ENCODE results near the gene DIDO1. TPM values are rescaled to one million over a fixed set of nuclear protein-coding genes. Genes with fewer than 3 reads are reported as not detected.
"Not testable (repeated sequence)": the region's sequence is repeated elsewhere in the genome, so short reads cannot be mapped to it uniquely, and the experiment has no call there.

Gene DIDO1
- total RNA-seq, 1 donor, result 46.3 TPM

DNA sequence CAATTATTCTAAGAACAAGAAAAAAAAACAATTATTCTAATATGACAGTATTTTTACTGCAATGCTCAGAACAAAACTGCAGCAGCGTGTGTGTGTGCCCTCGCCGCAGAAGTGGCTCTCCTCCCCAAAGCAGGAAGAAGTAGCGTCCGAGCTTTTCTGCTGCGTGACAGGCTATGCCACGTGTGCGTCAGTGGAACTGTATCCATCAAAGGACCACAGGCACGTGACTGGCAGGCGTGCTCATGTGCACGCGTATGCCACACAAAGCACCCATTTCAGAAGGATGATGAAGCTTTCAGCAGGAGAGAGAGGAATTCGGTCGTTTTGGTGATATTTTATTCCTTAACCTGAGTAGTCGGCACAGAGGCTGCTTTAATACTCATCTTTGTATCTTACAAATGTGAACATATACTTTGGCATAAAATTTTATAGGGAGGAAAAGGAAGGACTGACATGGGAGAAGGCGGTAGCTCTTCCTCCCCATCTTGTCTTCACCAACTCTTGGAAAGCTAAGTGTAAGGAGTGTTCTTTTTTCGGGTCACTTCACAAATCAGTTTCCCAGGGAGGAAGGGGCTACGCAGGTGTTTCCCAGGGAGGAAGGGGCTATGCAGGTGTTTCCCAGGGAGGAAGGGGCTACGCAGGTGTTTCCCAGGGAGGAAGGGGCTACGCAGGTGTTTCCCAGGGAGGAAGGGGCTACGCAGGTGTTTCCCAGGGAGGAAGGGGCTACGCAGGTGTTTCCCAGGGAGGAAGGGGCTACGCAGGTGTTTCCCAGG is 68.1 kb downstream of the DIDO1 start:
- Histone ChIP-seq H3K9me3 (ENCODE audit: low read depth, low read length) (no peaks in the 10 kb centered on the region), H3K27ac (ENCODE audit: low read depth, low read length) (no peak overlapping the region), H3K4me3 (ENCODE audit: insufficient read depth, low read length) (no peak overlapping the region), H2AFZ (ENCODE audit: low read length) (no peak overlapping the region), H4K20me1 (ENCODE audit: insufficient read depth, low read length) (peaks cover 15% of the 10 kb centered on the region), H3K4me2 (ENCODE audit: insufficient read depth, low read length) (no peak overlapping the region), H3K27me3 (ENCODE audit: insufficient read depth, low read length) (no peaks in the 10 kb centered on the region), H3K4me1 (ENCODE audit: insufficient read depth, low read length) (peaks cover 8% of the 10 kb centered on the region), H3K36me3 (ENCODE audit: insufficient read depth, low read length) (peaks cover 34% of the 10 kb centered on the region), H3K79me2 (ENCODE audit: insufficient read depth, low read length) (peaks cover 31% of the 10 kb centered on the region)
- TF ChIP-seq, protein P1, sequence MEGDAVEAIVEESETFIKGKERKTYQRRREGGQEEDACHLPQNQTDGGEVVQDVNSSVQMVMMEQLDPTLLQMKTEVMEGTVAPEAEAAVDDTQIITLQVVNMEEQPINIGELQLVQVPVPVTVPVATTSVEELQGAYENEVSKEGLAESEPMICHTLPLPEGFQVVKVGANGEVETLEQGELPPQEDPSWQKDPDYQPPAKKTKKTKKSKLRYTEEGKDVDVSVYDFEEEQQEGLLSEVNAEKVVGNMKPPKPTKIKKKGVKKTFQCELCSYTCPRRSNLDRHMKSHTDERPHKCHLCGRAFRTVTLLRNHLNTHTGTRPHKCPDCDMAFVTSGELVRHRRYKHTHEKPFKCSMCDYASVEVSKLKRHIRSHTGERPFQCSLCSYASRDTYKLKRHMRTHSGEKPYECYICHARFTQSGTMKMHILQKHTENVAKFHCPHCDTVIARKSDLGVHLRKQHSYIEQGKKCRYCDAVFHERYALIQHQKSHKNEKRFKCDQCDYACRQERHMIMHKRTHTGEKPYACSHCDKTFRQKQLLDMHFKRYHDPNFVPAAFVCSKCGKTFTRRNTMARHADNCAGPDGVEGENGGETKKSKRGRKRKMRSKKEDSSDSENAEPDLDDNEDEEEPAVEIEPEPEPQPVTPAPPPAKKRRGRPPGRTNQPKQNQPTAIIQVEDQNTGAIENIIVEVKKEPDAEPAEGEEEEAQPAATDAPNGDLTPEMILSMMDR (IDR thresholded peaks at IDR 0.05; ENCODE audit: extremely low read depth, low read depth, low read length), result no peak
- peak; percentile 44 for DNase-seq (ENCODE audit: insufficient read length, low spot score, missing footprints)

DNA sequence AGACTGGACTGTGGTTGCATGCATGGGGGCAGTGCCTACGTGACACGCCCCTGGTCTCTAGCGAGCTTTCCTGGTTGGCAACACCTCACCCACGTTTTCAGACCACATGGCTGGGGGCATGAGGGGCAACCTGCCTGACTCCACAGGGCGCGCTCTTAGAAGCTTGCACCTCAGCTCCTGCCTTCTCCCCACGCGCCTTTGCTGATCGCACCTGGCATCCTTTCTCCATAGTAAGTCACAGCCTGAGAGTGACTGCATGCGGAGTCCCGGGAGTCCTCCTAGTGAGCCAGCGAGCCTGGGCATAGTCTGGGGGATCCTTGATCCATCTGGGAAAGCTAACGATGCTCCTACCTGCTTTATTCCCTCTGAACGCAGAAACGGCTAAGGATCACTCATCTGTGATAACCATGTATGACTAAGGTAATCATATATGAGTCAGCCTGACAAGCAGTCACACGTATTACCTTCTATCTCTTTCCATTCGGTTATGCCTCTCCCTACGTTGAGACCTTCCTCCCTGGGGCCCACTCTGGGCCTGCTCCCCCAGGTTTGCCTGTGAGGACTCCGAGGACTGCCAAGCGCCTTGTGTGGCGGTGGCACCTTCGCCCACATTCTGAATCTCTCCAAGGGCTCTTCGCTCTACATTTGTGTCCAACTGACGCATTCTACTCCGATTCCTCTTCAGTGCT is 69.2 kb downstream of the DIDO1 start:
- Histone ChIP-seq H3K4me3 (ENCODE audit: insufficient read depth, low read length) (no peak overlapping the region), H3K79me2 (ENCODE audit: insufficient read depth, low read length) (peaks cover 31% of the 10 kb centered on the region), H4K20me1 (ENCODE audit: insufficient read depth, low read length) (peaks cover 15% of the 10 kb centered on the region), H3K27me3 (ENCODE audit: insufficient read depth, low read length) (no peaks in the 10 kb centered on the region), H3K36me3 (ENCODE audit: insufficient read depth, low read length) (peaks cover 43% of the 10 kb centered on the region), H3K27ac (ENCODE audit: low read depth, low read length) (no peak overlapping the region), H3K4me1 (ENCODE audit: insufficient read depth, low read length) (peaks cover 8% of the 10 kb centered on the region), H2AFZ (ENCODE audit: low read length) (no peak overlapping the region), H3K9me3 (ENCODE audit: low read depth, low read length) (no peaks in the 10 kb centered on the region), H3K4me2 (ENCODE audit: insufficient read depth, low read length) (no peak overlapping the region)
- TF ChIP-seq, protein P1 (IDR thresholded peaks at IDR 0.05; ENCODE audit: extremely low read depth, low read depth, low read length), result no peak
- DNase-seq (ENCODE audit: insufficient read length, low spot score, missing footprints), result peak; percentile 60

DNA sequence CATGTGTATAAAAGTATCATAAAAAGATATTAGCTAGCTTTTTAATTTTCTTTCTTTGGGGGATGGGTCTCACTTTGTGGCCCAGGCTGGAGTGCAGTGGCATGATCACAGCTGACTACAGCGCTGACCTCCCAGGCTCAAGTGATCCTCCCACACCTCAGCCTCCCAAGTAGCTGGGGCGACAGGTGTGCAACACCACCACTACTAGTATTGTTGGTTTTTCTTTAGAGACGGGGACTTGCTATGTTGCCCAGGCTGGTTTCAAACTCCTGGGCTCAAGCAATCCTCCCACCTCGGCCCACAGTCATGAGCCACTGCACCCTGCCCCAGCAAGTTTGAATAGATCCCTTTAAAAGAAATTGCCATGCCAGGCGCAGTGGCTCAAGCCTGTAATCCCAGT is 71.2 kb downstream of the DIDO1 start:
- H3K27ac ChIP-seq (ENCODE audit: low read depth, low read length), result no peak overlapping the region
- H3K27me3 ChIP-seq (ENCODE audit: insufficient read depth, low read length), result no peaks in the 10 kb centered on the region
- DNase-seq (ENCODE audit: insufficient read length, low spot score, missing footprints), result no peak
- no peak overlapping the region for H3K4me3 ChIP-seq (ENCODE audit: insufficient read depth, low read length)
- H3K36me3 ChIP-seq (ENCODE audit: insufficient read depth, low read length), result peaks cover 43% of the 10 kb centered on the region
- peaks cover 6% of the 10 kb centered on the region for H3K4me1 ChIP-seq (ENCODE audit: insufficient read depth, low read length)
- peaks cover 12% of the 10 kb centered on the region for H4K20me1 ChIP-seq (ENCODE audit: insufficient read depth, low read length)
- TF ChIP-seq, protein P1 (IDR thresholded peaks at IDR 0.05; ENCODE audit: extremely low read depth, low read depth, low read length), result no peak
- no peaks in the 10 kb centered on the region for H3K9me3 ChIP-seq (ENCODE audit: low read depth, low read length)
- H3K4me2 ChIP-seq (ENCODE audit: insufficient read depth, low read length), result no peak overlapping the region
- H3K79me2 ChIP-seq (ENCODE audit: insufficient read depth, low read length), result peaks cover 26% of the 10 kb centered on the region
- no peak overlapping the region for H2AFZ ChIP-seq (ENCODE audit: low read length)

DNA sequence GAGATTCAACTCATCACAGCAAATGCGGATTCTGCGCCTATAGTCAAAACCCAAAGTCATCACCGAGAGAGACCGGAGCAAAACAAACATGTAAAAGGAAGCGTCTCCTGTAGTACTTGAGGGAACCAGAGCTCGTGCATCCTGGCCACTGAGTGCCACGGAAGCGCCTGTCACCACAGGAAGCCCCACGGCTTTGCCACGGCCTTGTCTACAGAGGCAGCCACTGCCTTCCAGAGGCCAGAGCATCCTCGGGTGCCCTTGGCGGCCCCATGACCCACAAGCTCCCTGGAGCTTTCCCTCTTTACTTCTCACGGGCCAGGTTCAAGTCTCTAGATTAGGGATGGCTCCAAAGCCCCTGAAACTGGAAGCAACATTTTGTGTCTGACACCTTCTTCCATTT is 72.2 kb downstream of the DIDO1 start:
- TF ChIP-seq, protein P1 (IDR thresholded peaks at IDR 0.05; ENCODE audit: extremely low read depth, low read depth, low read length), result no peak
- no peak overlapping the region for H3K27ac ChIP-seq (ENCODE audit: low read depth, low read length)
- no peak overlapping the region for H3K4me2 ChIP-seq (ENCODE audit: insufficient read depth, low read length)
- H3K79me2 ChIP-seq (ENCODE audit: insufficient read depth, low read length), result peaks cover 16% of the 10 kb centered on the region
- DNase-seq (ENCODE audit: insufficient read length, low spot score, missing footprints), result peak; percentile 26
- H3K4me1 ChIP-seq (ENCODE audit: insufficient read depth, low read length), result no peaks in the 10 kb centered on the region
- no peaks in the 10 kb centered on the region for H3K9me3 ChIP-seq (ENCODE audit: low read depth, low read length)
- no peaks in the 10 kb centered on the region for H3K27me3 ChIP-seq (ENCODE audit: insufficient read depth, low read length)
- no peak overlapping the region for H3K4me3 ChIP-seq (ENCODE audit: insufficient read depth, low read length)
- H4K20me1 ChIP-seq (ENCODE audit: insufficient read depth, low read length), result peaks cover 8% of the 10 kb centered on the region
- no peak overlapping the region for H2AFZ ChIP-seq (ENCODE audit: low read length)
- peaks cover 43% of the 10 kb centered on the region for H3K36me3 ChIP-seq (ENCODE audit: insufficient read depth, low read length)

DNA sequence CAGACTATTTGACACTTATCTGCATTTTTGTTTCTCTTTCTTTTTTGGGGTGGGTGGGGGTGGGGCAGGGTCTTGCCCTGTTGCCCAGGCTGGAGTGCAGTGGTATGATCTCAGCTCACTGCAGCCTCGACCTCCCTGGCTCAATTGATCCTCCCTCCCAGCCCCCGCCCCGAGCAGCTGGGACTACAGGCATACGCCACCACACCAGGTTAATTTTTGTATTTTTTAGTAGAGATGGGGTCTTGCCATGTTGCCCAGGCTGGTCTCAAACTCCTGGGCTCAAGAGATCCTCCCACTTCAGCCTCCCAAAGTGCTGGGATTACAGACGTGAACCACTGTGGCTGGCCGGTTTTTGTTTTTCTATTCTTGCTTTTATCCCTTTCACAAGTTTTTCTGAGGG is 73.0 kb downstream of the DIDO1 start:
- not testable (repeated sequence) for H3K79me2 ChIP-seq (ENCODE audit: insufficient read depth, low read length); H3K4me3 ChIP-seq (ENCODE audit: insufficient read depth, low read length); H3K4me2 ChIP-seq (ENCODE audit: insufficient read depth, low read length); H3K27ac ChIP-seq (ENCODE audit: low read depth, low read length); H3K9me3 ChIP-seq (ENCODE audit: low read depth, low read length); H4K20me1 ChIP-seq (ENCODE audit: insufficient read depth, low read length); H3K4me1 ChIP-seq (ENCODE audit: insufficient read depth, low read length); H3K27me3 ChIP-seq (ENCODE audit: insufficient read depth, low read length); H2AFZ ChIP-seq (ENCODE audit: low read length)
- DNase-seq (ENCODE audit: insufficient read length, low spot score, missing footprints), result peak; percentile 35
- peaks cover 42% of the 10 kb centered on the region for H3K36me3 ChIP-seq (ENCODE audit: insufficient read depth, low read length)
